Calu3 (cell line): ENCODE results near the gene FYN. TPM values are rescaled to one million over a fixed set of nuclear protein-coding genes. Genes with fewer than 3 reads are reported as not detected.

Experiments used
- BruUV-seq: library from RNA; stranded (reverse); fragments of 400-500 nt; replicated peaks from 2 replicates; lab custom pipeline; 2021; lab: Mats Ljungman, UMichigan
- CTCF ChIA-PET: fragments of 300-600 bp; sonication (Branson Sonifier 250); formaldehyde crosslinking; loops from one replicate; lab custom pipeline; 2022; ENCODE audit warnings: antibody characterized with exemption; lab: Charles Lee
- DNase-seq: peaks from one replicate; pipeline ENCODE4 v3.0.0; 2022
- H3K27ac Mint-ChIP-seq: one replicate; pipeline ENCODE4 v1.8.0; 2022; ENCODE audit warnings: mixed read lengths; ENCODE audit not compliant: unreplicated experiment
- H3K27me3 Mint-ChIP-seq: one replicate; pipeline ENCODE4 v1.8.0; 2022; ENCODE audit warnings: mixed read lengths; ENCODE audit not compliant: unreplicated experiment
- H3K36me3 Mint-ChIP-seq: one replicate; pipeline ENCODE4 v1.8.0; 2022; ENCODE audit warnings: mild to moderate bottlenecking, moderate library complexity, mixed read lengths; ENCODE audit not compliant: insufficient read depth, unreplicated experiment
- H3K4me1 Mint-ChIP-seq: one replicate; pipeline ENCODE4 v1.8.0; 2022; ENCODE audit warnings: mild to moderate bottlenecking, low read depth, mixed read lengths; ENCODE audit not compliant: unreplicated experiment
- H3K4me3 Mint-ChIP-seq: one replicate; pipeline ENCODE4 v1.8.0; 2022; ENCODE audit warnings: mild to moderate bottlenecking, low read depth, moderate library complexity, mixed read lengths; ENCODE audit not compliant: unreplicated experiment
- H3K9me3 Mint-ChIP-seq: one replicate; pipeline ENCODE4 v1.8.0; 2022; ENCODE audit warnings: low read depth, mixed read lengths; ENCODE audit not compliant: unreplicated experiment
- CTCF ChIP-seq: fragments of 200-600 bp; IDR thresholded peaks from one replicate; pipeline ENCODE4 v1.8.0; 2022; ENCODE audit warnings: antibody characterized with exemption; ENCODE audit not compliant: unreplicated experiment
- intact Hi-C: fragments of 100-400 bp; cut with micrococcal nuclease; formaldehyde crosslinking; loops from one replicate; pipeline ENCODE4 v1.10.0; 2022; ENCODE audit not compliant: unreplicated experiment
- total RNA-seq: library from RNA; stranded (reverse); gene quantifications from 2 replicates; pipeline ENCODE4 v1.2.3, GENCODE V29; 2022

The FYN gene
- total RNA-seq, 1 experiment from 2014 or later: 61.0 TPM

GRCh38 chr6:111764238-111765175, 108.7 kb downstream of the FYN start:
- no peak overlapping the region for H3K27ac Mint-ChIP-seq
- no TSS peak for BruUV-seq
- no peaks in the 10 kb centered on the region for H3K36me3 Mint-ChIP-seq
- no peak for DNase-seq
- H3K4me1 Mint-ChIP-seq: peaks cover 48% of the 10 kb centered on the region
- H3K9me3 Mint-ChIP-seq: no peaks in the 10 kb centered on the region
- intact Hi-C loops: loop anchor here (5.0 kb wide), 1 partner anchor 108 kb away; the partner anchor contains the start of gene FYN
- no peak overlapping the region for H3K4me3 Mint-ChIP-seq
- no peaks in the 10 kb centered on the region for H3K27me3 Mint-ChIP-seq
- CTCF ChIA-PET: no interaction called here
- TF ChIP-seq CTCF: no peak

GRCh38 chr6:111763381-111763780, 109.9 kb downstream of the FYN start:
- Mint-ChIP-seq H3K27me3 (no peaks in the 10 kb centered on the region), H3K4me1 (peaks cover 36% of the 10 kb centered on the region), H3K27ac (no peak overlapping the region), H3K4me3 (no peak overlapping the region), H3K36me3 (no peaks in the 10 kb centered on the region), H3K9me3 (no peaks in the 10 kb centered on the region)
- no TSS peak for BruUV-seq
- CTCF ChIA-PET: no interaction called here
- no peak for TF ChIP-seq CTCF
- intact Hi-C loops: no loop called here
- no peak for DNase-seq

GRCh38 chr6:111761783-111762312, 111.4 kb downstream of the FYN start:
- no peaks in the 10 kb centered on the region for H3K9me3 Mint-ChIP-seq
- TF ChIP-seq CTCF: no peak
- no peaks in the 10 kb centered on the region for H3K36me3 Mint-ChIP-seq
- H3K4me1 Mint-ChIP-seq: peaks cover 28% of the 10 kb centered on the region
- no peaks in the 10 kb centered on the region for H3K27me3 Mint-ChIP-seq
- H3K4me3 Mint-ChIP-seq: no peak overlapping the region
- DNase-seq: no peak
- BruUV-seq: no TSS peak
- H3K27ac Mint-ChIP-seq: no peak overlapping the region
- CTCF ChIA-PET: no interaction called here
- intact Hi-C loops: no loop called here

GRCh38 chr6:111761212-111761611, 112.0 kb downstream of the FYN start:
- Mint-ChIP-seq H3K9me3 (no peaks in the 10 kb centered on the region), H3K4me3 (no peak overlapping the region), H3K36me3 (no peaks in the 10 kb centered on the region), H3K27ac (no peak overlapping the region), H3K27me3 (no peaks in the 10 kb centered on the region), H3K4me1 (peaks cover 24% of the 10 kb centered on the region)
- no TSS peak for BruUV-seq
- CTCF ChIA-PET: no interaction called here
- DNase-seq: no peak
- TF ChIP-seq CTCF: no peak
- intact Hi-C loops: no loop called here
